Upper lobe of right lung (tissue), 1 donor: Measurements from ENCODE around the gene APLF. TPM values are rescaled to one million over a fixed set of nuclear protein-coding genes. Genes with fewer than 3 reads are reported as not detected.
A peak's percentile ranks its signal among the peaks of the same experiment; 100 is the strongest.

ENCODE experiments used
- ATAC-seq: fragments of 200-7000 bp; cut with Tn5 transposase; one replicate; pipeline ENCODE4 v1.9.1; 2020; ENCODE audit warnings: mild to moderate bottlenecking, moderate library complexity
- DNase-seq: peaks from one replicate; pipeline ENCODE4 v3.0.0-alpha.2; 2020
- H3K27ac ChIP-seq: fragments of 200-600 bp; one replicate; pipeline ENCODE4 v1.8.0; 2022
- H3K27me3 ChIP-seq: fragments of 200-600 bp; one replicate; pipeline ENCODE4 v1.8.0; 2022; ENCODE audit warnings: mild to moderate bottlenecking
- H3K36me3 ChIP-seq: fragments of 200-600 bp; one replicate; pipeline ENCODE4 v1.8.0; 2022
- H3K4me1 ChIP-seq: fragments of 200-600 bp; one replicate; pipeline ENCODE4 v1.8.0; 2022
- H3K4me3 ChIP-seq: fragments of 200-600 bp; one replicate; pipeline ENCODE4 v1.8.0; 2022; ENCODE audit warnings: mild to moderate bottlenecking
- H3K9me3 ChIP-seq: fragments of 200-600 bp; one replicate; pipeline ENCODE4 v1.8.0; 2022
- CTCF ChIP-seq: fragments of 200-600 bp; IDR thresholded peaks from one replicate; pipeline ENCODE4 v1.8.0; 2022; ENCODE audit warnings: antibody characterized with exemption
- intact Hi-C: fragments of 100-400 bp; cut with DNase I; formaldehyde crosslinking; loops from one replicate; pipeline ENCODE4 v1.11.0; 2022
- total RNA-seq: library from RNA; stranded (reverse); fragmentation: NEBNext Ultra II Directional; extraction: Animal tissue kit (Norgen Biotek cat#: 25700); gene quantifications from one replicate; pipeline ENCODE4 v1.2.1, GENCODE V29; 2021
- donor health status: DM: no; HTN: yes; CAD: no; lungs with severe emphysema.

APLF gene
- total RNA-seq, 1 donor from 2014 or later, result 6.8 TPM

- TF ChIP-seq CTCF, result no peak
- H3K27me3 ChIP-seq, result no peaks in the 10 kb centered on the region
- no peaks in the 10 kb centered on the region for H3K9me3 ChIP-seq
- DNase-seq (no peak), ATAC-seq (no peak)
- intact Hi-C loops, result no loop called here
- H3K36me3 ChIP-seq, result no peaks in the 10 kb centered on the region
- no peak overlapping the region for H3K4me3 ChIP-seq
- no peak overlapping the region for H3K27ac ChIP-seq
- H3K4me1 ChIP-seq, result peaks cover 21% of the 10 kb centered on the region
Measured at GRCh38 chr2:68428746-68429145, 38.6 kb upstream of the APLF start.

- H3K4me3 ChIP-seq, result no peak overlapping the region
- no peak overlapping the region for H3K27ac ChIP-seq
- TF ChIP-seq CTCF, result no peak
- no peaks in the 10 kb centered on the region for H3K36me3 ChIP-seq
- ATAC-seq (no peak), DNase-seq (no peak)
- no peaks in the 10 kb centered on the region for H3K9me3 ChIP-seq
- H3K27me3 ChIP-seq, result no peaks in the 10 kb centered on the region
- peaks cover 21% of the 10 kb centered on the region for H3K4me1 ChIP-seq
- intact Hi-C loops, result no loop called here
Measured at GRCh38 chr2:68429311-68429826, 38.0 kb upstream of the APLF start.

- H3K4me1 ChIP-seq, result peaks cover 23% of the 10 kb centered on the region
- intact Hi-C loops, result no loop called here
- ATAC-seq, result no peak
- no peaks in the 10 kb centered on the region for H3K9me3 ChIP-seq
- no peak overlapping the region for H3K27ac ChIP-seq
- no peaks in the 10 kb centered on the region for H3K36me3 ChIP-seq
- DNase-seq, result no peak
- TF ChIP-seq CTCF, result no peak
- no peaks in the 10 kb centered on the region for H3K27me3 ChIP-seq
- H3K4me3 ChIP-seq, result no peak overlapping the region
Measured at GRCh38 chr2:68431316-68431972, 35.9 kb upstream of the APLF start.

GRCh38 chr2:68432696-68433658 lies 34.4 kb upstream of the APLF start:
- Histone ChIP-seq H3K36me3 (no peaks in the 10 kb centered on the region), H3K9me3 (no peaks in the 10 kb centered on the region), H3K4me1 (peaks cover 9% of the 10 kb centered on the region), H3K27me3 (no peaks in the 10 kb centered on the region), H3K4me3 (no peak overlapping the region), H3K27ac (no peak overlapping the region)
- intact Hi-C loops, result no loop called here
- ATAC-seq (peak; percentile 11), DNase-seq (no peak)
- no peak for TF ChIP-seq CTCF

GRCh38 chr2:68434981-68435380 lies 32.4 kb upstream of the APLF start:
- no peak for TF ChIP-seq CTCF
- ATAC-seq, result peak; percentile 73

More at GRCh38 chr2:68434981-68435380, 32.4 kb upstream of the APLF start:
- H3K27me3 ChIP-seq, result no peaks in the 10 kb centered on the region
- H3K9me3 ChIP-seq, result no peaks in the 10 kb centered on the region
- no peak overlapping the region for H3K4me3 ChIP-seq
- DNase-seq, result no peak
- no peaks in the 10 kb centered on the region for H3K36me3 ChIP-seq
- intact Hi-C loops, result no loop called here
- no peak overlapping the region for H3K27ac ChIP-seq
- H3K4me1 ChIP-seq, result peaks cover 7% of the 10 kb centered on the region
